ENCODE results near the gene DEFB131B.
"Not testable (repeated sequence)": the region's sequence is repeated elsewhere in the genome, so short reads cannot be mapped to it uniquely, and the experiment has no call there.

The DEFB131B gene, protein sequence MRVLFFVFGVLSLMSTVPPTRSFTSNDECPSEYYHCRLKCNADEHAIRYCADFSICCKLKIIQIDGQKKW

DNA sequence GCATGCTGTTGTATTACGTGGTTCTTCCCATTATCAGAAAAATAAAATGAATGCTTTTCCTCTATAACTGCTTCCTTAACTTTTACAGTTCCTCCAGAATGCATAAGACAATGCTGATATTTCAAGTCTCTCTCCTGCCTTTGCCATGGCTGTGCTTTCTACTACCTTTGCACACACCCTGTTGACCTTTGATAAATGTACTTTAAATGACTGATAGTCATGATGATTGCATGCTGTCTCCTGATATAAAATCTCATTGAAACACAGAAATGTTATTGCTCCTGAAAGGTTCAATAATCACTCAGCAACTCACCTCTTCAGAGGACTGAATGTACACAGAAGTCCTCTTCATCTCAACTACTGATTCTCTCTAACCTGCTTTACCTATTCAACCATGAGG lies at the start of gene DEFB131B:
DEFB131B (plus strand) TSS at position 395 of the 400 bp plus-strand sequence; CDS start at position 395, 0 bp downstream.
- not testable (repeated sequence) for DNase-seq

DNA sequence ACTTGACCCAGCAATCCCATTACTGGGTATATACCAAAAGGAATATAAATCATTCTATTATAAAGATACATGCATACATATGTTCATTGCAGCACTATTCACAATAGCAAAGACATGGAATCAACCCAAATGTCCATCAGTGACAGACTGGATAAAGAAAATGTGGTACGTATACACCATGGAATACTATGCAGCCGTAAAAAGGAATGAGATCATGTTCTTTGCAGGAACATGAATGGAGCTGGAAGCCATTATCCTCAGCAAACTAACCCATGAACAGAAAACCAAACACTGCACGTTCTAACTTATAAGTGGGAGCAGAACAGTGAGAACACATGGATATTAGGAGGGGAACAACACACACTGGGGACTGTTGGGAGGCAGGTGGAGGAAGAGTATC lies 49.0 kb upstream of the DEFB131B start:
- DNase-seq: not testable (repeated sequence)

DNA sequence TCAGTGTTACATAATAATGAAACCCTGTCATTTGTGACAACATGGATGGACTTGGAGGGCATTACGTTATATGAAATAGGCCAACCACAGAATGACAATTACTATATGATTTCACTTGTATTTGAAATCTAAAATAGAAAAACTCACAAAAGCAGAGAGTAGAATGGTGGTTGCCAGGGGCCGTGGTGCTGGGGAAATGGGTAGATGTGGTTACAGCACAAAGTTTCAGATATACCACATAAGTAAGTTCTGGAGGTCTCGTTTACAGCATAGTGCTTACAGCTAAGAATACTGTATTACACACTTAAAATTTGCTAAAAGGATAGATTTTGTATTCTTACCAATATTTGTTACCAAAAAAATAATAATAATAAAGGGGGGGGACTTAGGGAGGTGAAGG lies 48.6 kb upstream of the DEFB131B start:
- DNase-seq: not testable (repeated sequence)

DNA sequence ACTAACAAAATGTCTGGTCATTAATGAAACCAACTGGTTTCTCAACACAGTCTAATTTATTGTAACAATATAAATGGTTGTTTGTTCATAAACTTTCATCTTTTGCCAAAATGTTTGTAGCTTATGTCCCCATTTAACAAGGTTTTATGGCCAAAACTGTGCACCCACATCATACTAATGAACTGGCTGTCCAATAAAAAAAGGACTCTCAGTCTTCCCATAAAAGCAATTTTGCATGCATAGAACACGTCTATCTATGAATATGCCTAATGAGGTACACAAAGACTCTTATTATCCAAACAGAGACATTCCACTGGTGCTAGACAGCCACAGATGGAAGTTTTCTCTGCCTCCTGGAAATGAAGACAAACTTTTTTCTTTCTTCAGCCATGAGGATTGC lies 45.4 kb upstream of the DEFB131B start, which contains the start of gene DEFB108B:
DEFB108B (plus strand) TSS at position 390 of the 400 bp plus-strand sequence; CDS start at position 390, 0 bp downstream.
- DNase-seq: not testable (repeated sequence)

DNA sequence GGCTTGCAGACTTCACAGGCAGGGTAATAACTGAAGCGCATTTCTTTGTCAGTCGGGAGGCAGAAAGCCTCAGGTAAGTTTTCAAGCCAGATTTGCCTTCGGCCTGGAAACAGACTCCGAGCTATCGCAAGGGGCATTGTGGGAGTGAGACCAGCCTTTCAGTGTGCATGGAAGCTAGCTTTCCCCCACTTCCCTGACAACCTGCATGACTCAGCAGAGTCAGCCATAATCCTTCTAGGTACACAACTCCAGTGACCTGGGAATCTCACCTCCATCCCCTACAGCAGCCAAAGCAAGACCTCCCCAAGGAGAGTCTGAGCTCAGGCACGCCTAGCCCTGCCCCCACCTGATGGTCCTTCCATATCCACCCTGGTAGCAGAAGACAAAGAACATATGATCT lies 35.5 kb upstream of the DEFB131B start:
- not testable (repeated sequence) for DNase-seq

DNA sequence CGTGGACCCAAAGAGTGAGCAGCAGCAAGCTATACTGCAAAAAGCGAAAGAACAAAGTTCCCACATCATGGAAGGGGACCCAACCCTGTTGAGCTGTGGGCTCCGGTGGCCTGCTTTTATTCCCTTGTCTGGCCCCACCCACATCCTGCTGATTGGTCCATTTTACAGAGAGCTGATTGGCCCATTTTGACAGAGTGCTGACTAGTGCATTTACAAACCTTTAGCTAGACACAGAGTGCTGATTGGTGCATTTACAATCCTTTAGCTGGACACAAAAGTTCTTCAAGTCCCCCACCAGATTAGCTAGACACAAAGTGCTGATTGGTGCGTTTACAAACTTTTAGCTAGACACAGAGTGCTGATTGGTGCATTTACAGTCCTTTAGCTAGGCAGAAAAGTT lies 34.9 kb upstream of the DEFB131B start:
- not testable (repeated sequence) for DNase-seq

DNA sequence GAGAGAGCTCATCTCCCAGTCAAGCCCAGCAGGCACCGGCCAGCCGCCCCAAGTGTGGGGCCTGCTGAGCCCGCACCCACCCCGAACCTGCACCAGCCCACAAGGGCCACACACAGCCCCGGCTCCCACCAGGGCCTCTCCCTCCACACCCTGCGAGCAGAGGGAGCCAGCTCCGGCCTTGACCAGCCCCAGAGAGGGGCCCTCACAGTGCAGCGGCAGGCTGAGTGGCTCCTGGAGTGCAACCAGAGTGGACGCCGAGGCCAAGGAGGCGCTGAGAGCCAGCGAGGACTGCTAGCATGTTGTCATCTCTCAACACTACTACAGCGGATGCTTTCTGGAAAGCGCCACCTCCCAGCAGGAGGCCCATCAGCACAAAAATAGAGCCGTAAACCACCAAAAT lies 34.4 kb upstream of the DEFB131B start:
- DNase-seq: no peak

DNA sequence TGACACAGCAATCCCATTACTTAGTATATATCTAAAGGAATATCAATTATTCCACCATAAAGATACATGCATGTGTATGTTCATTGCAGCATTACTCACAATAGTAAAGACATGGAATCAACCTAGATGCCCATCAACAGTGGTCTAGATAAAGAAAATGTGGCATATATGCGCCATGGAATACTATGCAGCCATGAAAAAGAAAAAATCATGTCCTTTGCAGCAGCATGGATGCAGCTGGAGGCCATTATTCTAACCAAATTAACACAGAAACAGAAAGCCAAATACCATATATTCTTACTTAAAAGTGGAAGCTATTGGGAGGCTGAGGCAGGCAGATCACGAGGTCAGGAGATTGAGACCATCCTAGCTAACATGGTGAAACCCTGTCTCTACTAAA lies 24.4 kb upstream of the DEFB131B start:
- not testable (repeated sequence) for DNase-seq

DNA sequence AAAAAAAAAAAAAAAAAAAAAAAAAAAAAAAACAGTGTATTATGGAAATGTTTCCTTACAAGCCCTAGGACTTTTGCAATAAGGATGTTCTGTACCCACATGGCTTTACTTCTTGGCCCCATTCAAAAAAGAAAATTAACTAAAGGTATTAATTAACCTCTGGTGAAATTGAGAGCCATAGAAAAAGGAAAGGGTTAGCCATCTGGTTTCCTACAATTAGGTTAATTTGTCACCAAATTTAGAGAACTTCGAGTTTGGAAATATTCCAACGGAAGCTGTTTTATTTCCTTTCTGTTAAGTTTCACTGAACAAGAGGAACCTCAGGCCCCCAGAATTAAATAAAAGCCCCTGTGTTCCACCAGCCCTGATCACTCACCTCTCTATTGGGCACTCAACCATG lies 22.4 kb upstream of the DEFB131B start:
- DNase-seq: peak; percentile 3

DNA sequence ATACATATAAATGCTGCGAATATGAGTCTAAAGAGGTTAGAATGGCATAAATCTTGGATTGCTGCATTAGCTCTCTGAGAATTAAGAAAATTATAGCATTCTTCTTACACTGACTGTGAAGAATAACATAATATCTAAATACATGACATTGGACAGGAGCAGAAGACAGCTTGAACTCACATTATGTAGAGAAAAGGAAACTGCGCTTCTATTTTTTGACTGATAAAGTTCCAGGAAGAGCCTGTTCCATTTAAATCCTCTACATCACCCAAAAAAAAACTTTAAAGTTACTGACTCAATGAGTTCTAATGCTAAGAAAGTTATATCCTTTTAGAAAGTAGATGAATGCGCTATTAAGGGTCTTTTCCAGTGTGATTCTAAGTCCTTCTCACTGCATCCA lies 17.4 kb upstream of the DEFB131B start:
- not testable (repeated sequence) for DNase-seq

DNA sequence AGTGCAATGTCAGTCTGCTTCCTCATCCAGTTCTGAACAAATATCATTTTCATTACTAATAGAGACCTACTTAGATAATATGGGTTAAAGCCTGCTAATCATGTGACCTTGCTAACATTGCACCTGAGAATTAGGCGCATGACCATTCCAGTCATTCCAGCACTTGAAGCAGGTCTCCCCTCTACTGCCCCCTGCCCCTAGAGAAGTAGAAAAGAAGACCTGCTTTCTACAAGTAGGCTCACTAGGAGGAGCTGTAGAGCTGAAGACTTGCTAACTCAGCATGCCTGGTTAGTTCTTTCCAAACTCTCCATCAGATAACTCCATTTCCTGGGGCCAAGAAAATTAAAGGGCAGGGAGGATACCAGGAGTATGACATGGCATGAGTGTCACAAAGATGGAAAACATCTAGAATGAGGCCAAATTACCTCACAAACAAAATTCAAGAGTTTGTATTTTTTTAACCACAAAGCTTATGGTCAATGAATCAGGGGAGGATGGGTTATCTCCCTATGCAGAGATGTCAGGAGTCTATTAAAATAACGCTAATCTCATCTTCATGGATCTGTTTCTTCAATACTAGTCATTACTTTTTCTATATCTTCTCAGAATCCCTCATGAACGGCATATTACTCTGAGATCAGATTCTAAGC lies 14.2 kb upstream of the DEFB131B start:
- peak; percentile 55 for DNase-seq

DNA sequence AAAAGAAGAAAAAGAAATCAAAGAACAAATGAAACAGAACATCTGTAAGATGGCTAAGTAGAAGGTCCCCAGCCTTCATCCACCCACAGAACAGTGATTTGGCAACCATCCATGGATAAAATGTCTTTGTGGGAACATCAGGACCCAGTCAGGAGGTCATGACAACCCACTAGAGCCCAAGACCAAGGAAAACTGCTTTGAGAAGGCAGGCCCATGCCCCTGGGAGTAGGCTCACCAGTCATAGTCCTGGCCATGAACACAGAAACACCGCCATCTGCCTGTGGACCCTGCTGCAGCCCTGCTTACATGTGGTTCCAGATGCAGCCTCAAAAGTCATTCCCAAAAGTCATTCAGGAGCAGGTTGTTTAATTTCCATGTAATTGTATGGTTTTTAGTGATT lies 11.0 kb upstream of the DEFB131B start:
- not testable (repeated sequence) for DNase-seq

DNA sequence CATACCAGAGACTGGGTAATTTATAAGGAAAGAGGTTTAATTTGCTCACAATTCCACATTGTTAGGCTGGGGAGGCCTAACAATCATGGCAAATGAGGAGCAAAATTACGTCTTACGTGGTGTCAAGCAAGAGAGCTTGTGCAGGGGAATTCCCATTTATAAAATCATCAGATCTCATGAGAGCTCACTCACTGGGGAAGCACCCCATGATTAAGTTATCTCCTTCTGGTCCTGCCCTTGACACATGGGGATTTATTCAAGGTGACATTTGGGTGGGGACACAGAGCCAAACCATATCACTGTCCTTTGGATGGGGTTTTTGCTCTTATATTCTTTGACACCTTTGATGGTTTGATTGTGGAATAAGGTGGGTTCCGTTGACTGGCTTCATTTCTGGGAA lies 8.3 kb upstream of the DEFB131B start:
- DNase-seq: not testable (repeated sequence)

DNA sequence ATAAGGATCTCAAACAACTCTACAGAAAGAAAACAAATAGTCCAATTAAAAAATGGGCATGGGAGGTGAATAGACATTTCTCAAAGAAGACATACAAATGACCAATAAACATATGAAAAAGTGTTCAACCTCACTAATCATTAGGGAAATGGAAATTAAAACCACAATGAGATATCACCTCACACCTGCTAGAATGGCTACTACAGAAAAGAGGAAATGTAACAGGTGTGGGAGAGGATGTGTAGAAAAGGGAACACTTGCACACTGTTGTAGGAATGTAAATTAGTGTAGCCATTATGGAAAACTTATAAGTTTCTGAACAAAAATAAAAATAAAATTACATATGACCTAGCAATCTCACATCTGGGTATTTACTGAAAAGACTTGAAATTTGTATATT lies 7.6 kb upstream of the DEFB131B start:
- DNase-seq: not testable (repeated sequence)

DNA sequence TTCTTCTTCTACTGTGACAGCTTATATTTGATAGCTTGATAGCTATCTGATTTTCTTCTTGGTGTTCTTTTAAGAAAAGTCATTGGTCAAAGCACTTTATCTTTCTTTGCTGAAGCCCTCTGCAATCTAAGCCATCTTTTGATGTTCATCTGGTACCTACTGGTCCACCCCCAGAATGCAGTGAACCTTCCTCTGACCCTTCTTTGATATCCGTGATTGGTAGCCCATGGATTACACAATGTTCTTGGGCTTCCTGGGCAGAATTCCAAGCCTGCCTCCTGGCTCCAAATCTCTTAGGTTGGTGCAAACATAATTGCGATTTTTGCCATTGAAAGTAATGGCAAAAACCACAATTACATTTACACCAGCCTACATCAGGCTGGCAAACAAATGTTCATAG lies 2.0 kb upstream of the DEFB131B start:
- not testable (repeated sequence) for DNase-seq

DNA sequence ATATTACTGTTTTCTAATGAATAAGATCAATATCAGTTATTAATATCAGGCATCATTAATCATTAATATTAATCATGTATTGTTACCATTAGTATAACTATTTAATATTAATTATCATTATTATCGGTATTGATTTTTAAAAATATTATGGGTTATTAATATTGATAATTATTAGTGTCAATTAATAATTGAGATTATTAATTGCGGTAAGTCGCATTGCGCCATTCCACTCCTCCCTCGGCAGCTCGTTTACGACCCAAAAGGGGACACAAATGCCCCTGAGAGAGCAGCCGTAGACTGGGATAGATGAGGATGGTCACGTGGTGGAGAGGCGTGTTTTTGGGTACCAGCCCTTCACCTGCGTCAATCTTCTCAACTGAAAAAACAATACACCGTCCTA lies 7.6 kb downstream of the DEFB131B start:
- DNase-seq: not testable (repeated sequence)

DNA sequence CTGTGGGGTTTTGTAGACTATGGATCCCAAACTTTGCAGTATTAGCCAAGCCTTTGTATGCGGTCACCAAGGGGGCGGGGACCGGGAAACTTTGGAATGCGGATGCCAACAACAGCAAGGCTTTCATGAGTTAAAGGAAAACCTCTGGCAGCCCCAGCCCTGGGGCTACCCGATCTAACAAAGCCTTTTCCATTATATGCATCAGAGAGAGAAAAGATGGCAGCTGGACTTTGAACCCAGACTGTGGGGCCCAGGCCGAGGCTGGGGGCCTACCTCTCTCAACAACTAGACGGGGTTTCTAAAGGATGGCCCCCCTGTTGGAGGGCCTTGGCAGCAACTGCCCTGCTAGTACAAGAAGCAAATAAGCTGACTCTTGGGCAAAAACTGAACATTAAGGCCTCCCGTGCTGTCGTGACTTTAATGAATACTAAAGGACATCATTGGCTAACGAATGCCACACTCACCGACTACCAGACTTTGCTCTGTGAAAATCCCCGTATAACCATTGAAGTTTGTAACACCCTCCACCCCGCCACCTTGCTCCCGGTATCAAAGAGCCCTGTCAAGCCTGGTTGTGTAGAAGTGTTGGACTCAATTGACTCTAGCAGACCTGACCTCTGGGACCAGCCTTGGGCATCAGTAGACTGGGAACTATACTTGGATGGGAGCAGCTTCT lies 10.2 kb downstream of the DEFB131B start:
- DNase-seq: not testable (repeated sequence)

DNA sequence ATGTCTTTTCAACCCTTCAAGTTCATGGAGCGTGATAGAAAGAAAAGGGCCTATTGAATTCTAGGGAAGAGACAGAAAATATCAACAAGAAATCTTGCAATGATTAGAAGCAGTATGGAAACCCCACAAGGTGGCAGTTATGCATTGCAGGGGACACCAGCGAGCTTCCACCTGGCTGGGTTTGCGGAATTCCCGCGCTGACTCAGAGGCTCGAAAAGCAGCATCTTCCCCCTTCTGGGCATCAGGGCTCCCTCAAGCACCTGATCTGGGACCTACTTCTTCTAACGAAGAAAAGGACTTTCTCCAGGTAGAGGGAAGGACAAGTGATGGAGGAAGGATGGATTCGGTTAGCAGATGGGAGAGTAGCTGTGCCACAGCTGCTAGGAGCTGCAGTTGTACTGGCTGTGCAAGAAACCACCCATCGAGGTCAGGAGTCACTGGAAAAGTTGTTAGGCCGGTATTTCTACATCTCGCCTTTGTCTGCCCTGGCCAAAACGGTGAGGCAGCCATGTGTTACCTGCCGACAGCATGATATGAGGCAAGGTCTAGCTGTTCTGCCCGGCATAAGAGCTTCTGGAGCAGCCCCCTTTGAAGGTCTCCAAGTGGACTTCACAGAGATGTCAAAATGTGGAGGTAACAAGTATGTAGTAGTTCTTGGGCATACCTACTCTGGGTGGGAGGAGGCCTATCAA lies 11.1 kb downstream of the DEFB131B start:
- not testable (repeated sequence) for DNase-seq

DNA sequence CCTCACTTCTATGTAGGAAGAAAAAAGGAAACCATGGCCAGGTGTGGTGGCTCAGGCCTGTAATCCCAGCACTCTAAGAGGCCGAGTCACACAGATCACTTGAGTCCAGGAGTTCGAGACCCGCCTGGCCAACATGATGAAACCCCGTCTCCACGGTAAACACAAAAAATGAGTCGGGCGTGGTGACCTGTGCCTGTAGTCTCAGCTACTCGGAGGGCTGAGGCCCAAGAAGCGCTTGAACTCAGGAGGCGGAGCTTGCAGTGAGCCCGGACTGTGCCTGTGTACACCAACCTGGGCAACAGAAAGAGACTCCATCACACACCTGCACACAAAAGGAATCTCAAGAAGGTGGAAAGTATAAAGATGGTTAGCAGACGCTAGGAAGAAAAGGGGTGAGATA lies 17.7 kb downstream of the DEFB131B start:
- DNase-seq: no peak

DNA sequence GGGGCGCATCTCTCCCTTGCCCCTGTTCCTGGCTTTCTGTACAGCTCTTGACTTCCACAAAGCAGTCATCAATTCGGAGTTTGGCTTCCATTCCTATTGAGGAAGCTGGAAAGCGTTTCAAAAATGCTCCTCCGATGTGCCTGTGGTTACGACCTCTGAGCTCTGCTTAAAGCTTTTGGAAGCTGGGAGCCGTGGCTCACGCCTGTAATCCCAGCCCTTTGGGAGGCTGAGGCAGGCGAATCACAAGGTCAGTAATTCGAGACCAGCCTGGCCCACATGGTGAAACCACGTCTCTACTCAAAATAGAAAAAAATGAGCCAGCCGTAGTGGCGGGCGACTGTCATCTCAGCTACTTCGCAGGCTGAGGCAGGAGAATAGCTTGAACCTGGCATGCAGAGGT lies 22.9 kb downstream of the DEFB131B start:
- not testable (repeated sequence) for DNase-seq

DNA sequence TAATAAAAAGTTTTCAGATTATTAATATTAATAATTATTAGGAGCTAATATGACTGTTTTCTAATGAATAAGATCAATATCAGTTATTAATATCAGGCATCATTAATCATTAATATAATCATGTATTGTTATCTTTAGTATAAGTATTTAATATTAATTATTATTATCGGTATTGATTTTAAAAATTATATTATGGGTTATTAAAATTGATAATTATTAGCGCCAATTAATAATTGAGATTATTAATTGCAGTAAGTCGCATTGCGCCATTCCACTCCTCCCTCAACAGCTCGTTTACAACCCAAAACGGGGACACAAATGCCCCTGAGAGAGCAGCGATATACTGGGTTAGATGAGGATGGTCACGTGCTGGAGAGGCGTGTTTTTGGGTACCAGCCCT lies 30.0 kb downstream of the DEFB131B start:
- DNase-seq: no peak

DNA sequence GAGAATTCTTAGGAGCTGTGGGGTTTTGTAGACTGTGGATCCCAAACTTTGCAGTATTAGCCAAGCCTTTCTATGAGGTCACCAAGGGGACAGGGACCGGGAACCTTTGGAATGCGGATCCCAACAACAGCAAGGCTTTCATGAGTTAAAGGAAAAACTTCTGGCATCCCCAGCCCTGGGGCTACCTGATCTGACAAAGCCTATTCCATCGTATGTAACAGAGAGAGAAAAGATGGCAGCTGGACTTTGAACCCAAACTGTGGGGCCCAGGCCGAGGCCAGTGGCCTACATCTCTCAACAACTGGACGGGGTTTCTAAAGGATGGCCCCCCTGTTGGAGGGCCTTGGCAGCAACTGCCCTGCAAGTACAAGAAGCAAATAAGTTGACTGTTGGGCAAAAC lies 32.5 kb downstream of the DEFB131B start:
- not testable (repeated sequence) for DNase-seq

DNA sequence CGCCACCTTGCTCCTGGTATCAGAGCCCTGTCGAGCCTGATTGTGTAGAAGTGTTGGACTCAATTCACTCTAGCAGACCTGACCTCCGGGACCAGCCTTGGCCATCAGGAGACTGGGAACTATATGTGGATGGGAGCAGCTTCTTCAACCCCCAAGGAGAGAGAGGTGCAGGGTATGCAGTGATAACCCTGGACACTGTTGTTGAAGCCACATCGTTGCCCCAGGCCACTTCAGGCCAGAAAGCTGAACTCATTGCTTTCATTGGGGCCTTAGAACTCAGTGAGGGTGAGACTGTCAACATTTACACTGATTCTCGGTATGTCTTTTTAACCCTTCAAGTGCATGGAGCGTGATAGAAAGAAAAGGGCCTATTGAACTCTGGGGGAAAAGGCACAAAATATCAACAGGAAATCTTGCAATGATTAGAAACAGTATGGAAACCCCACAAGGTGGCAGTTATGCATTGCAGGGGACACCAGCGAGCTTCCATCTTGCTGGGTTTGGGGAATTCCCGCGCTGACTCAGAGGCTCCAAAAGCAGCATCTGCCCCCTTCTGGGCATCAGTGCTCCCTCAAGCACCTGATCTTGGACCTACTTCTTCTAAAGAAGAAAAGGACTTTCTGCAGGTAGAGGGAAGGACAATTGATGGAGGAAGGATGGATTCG lies 33.2 kb downstream of the DEFB131B start:
- not testable (repeated sequence) for DNase-seq
